NCI-H1436 (cell line): ENCODE data around the gene XPO4.
"Not testable (repeated sequence)": the region's sequence is repeated elsewhere in the genome, so short reads cannot be mapped to it uniquely, and the experiment has no call there.

Experiments
- DNase-seq: peaks from one replicate; lab custom pipeline; 2025; lab: John Stamatoyannopoulos, UW

XPO4 gene

DNA sequence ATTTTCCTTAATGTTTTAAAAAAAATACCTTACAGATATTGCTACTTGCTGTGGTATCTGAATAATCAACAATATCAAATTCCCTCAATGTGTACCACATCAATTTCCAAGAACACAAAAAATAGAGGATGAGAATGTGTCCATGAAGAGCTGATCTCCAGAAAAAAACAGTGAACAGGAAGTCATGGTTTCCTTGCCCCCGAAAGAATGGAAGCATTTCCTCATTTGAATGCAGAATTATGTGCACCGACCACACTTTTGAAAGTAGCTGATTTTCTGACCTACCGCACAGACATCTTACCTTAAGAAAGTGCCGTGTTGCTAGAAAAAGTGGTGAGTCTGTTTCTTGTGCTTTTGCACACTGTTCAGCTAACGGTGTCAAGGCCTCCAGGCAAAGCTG, 115.4 kb downstream of the XPO4 start:
- DNase-seq: no peak

DNA sequence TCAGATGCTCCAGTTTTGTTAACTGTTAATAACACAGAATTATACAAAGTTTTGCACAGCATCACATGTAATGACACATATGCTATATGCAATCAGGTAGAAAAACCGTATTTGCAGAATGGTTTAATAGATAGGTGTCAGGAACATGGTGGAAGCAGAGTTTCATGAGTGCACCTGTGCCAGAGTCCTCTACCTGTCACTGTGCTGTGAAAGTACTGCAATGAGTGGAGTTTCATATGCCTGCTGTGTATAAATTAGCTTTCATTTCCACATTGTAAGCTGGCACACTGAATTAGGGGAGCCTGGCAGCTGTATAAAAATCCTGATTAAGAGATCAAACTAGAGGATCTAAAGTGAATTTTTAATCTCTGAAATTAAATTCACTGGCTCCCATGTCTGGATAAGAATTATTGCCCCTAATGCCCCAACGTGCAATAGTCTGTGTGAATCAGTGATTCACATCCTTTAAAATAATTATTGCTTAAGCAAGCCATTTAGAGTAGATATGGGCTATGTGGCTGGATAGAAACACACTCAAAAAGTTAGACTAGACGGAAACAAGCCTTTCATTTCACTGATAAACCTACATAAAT, 120.3 kb downstream of the XPO4 start:
- DNase-seq: no peak

DNA sequence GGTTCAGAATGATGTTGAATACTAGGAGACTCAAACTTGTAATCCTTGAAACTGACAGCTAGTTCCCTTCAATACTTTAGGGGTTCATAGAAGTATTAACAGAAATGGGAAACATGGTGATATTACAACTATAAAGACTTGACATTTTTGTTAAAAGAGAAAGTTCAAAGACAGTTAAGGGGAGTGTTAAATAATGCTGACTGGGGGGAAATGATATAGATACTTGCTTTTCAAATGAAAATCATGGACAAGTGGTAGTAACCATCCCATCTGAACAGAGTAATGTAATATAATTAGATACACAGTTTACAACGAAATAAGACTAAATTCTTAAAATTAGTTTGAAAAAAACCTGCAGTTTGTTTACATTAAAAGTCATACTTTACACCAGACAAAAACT, 122.2 kb downstream of the XPO4 start:
- no peak for DNase-seq

- no peak for DNase-seq
These were observed 123.1 kb downstream of the XPO4 start for GRCh38 chr13:20779405-20779804.

DNA sequence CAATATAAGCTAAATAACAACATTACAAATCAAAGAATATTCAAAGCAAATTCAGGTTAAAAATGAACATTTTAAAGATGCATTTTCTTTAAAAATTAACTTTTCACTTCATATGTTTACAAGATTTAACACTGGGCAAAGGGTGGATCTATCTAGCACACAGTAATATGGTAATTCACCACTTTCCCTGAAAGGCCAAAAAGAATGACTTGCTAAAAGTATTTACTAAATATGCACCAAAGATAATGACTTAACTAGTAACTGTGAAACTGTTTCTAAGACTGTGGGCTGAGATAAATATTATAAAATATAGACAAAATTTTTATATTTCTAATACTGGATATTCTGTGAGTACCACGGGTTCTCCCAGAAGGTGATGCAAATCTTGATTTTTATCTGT, 124.2 kb downstream of the XPO4 start:
- no peak for DNase-seq

GRCh38 chr13:20776751-20777150, 125.8 kb downstream of the XPO4 start:
- DNase-seq: no peak

GRCh38 chr13:20775961-20776360, 126.6 kb downstream of the XPO4 start:
- no peak for DNase-seq

DNA sequence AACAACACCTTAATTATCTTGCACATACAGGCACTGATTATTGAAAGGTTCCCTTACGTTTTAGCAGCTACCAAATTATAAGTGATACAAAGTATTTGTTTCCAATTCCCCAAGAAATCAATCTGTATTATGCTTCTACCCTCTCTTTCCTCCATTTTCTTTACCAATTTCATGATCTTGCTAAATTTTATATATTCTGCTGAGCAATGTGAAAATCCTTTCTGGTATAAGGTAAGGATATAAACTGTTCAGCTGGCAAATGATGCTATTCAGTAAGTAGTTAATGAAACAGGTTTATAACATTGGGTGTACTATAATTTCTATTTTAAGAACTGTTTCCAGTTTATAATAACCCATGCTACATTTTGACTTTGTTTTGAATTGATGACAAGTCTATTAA, 127.8 kb downstream of the XPO4 start:
- DNase-seq: no peak

DNA sequence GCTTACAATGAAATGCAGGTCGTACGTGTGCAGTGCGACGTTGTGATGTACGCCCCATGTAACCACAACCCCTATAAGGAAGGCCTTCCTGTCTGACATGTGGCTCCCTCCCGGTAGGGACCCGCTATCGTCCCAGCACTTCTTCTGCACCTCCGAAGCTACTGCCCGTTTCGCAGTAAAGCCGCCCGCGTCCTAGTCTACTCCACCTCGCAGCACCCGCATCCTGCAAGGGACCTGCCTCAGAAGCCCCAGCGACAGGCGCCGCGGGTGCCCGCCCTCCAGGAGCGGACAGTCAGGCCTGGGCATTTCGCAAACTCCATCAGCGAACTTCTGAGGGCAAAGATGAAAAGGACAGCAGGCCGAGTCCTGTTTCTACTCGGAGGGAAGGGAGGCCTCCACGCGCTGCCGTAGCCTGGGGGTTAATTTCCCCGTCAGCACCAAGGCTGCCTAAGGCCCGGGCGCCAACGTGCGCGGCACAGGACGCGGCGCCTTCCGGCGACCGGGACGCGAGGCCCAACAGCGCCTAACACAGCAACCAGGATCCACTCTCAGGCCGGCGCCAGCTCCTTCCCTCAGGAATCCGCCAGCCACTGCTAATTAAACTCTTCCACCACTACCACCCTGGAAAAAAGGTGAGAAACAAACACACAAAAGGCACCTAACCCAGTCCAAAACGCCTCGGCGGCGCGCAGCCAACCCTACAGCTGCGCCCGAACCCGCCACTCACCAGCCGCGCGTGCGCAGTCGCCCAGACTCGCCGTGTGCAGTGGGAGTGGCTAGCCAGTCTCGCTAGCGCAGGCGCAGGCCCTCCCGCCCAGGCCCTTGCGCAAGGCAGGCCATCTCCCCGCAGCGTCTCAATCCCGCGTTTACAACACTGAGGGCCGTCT, 129.1 kb downstream of the XPO4 start, which contains the start of gene EEF1AKMT1:
EEF1AKMT1 (minus strand) TSS at position 768 of the 887 bp plus-strand sequence. CDS start 16,363 bp downstream, outside the sequence.
- DNase-seq: peak; percentile 57

DNA sequence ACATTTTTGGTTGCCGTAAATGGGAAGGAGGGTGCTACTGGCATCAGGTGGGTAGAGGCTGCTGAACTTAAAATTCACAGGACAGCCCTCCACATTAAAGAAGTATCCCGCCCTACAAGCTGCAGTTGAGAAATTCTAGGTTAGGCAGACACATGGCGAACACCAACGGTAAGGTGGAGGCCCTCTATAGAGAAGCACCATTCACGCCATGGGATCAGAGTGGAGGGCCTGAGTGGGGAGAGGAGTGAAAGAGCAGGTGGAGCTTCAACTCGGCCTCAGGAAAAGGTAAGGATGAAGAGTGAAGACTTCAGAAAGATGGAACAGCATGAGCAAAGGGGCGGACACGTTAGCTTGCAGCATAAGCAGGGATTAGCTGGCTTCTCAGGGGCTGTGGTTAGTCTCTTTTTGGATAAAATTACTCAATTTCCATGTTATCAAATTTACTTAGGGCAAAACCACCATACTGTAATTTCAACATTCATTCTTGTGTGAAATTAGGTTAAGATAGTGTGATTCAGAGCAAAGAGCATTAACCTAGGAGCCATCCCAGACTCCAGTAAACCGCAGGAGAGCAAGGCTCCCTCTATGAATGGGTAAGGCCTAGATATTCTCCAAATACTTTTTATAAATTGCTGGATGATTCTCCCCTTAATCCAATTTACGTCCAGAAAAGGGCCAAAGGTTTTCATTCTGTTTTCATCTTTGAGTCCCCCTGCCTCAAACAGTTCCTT, 130.0 kb downstream of the XPO4 start:
- no peak for DNase-seq

DNA sequence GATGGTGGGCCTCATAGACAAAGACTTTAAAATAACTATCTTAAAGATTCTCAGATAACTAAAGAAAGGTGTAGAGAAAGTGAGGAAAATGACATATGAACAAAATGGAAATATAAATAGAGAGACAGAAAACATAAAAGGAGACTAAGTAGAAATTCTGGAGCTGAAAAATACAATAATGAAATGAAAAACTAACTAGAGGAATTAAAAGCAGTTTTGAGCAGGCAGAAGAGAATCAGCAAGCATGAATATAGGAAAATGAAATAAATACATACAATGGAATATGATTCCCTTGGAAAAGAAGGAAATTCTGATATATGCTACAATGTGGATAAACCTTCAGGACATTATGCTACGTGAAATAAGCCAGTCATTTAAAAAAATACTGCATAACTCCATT, 132.7 kb downstream of the XPO4 start:
- DNase-seq: no peak

DNA sequence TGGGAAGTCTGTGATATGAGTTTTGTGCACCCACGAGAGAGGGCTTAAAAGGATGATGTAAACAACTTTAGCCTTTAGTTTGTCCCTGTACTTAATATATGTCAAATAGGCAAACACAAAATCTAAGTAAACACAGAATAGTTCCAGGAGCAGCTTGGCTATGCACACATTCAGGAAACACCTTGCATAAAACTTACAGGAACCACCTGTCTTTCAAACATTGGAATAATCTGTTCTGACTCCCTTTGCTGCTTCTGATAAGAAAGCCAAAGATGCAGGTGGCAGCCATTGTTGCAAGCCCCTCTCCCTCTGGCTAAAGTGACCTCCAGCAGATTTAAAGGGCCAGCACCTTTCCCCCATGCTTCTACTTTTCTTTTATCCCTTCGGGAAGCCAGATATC, 133.5 kb downstream of the XPO4 start:
- DNase-seq: no peak

- no peak for DNase-seq
These were observed 135.1 kb downstream of the XPO4 start for GRCh38 chr13:20767309-20767943.

DNA sequence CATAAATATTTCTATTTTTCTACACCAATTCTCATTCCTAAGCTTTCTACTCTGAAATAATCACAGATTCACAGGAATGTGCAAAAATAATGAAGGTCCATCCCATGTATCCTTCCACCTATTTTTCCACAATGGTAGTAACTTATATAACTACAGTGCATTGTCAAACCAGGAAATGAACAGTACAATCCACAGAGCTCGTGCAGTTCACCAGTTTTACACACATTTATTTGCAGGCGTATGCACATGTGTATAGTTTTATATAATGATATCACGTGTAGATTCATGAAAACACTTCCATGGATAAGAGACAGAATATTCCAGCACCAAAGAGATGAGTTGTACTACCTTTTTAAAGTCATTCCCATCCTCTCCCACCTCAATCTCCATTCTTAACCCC, 141.7 kb downstream of the XPO4 start:
- no peak for DNase-seq

DNA sequence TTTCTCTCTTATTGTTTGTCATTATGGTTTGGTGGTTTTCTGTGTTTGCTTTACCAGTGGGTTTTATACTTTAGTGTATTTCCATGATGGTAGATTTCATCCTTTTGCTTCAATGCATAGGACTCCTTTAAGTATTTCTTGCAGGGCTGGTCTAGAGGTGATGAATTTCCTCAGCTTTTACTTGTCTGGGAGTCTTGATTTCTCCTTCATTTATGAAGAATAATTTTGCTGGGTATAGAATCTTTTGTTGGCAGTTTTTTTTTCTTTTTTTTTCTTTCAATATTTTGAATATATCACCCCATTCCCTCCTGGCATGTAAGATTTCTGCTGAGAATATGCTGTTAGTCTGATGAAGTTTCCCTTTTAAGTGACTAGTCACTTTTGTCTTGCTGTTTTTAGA, 148.5 kb downstream of the XPO4 start:
- no peak for DNase-seq

- DNase-seq: no peak
These were observed 153.2 kb downstream of the XPO4 start for GRCh38 chr13:20749377-20749776.

DNA sequence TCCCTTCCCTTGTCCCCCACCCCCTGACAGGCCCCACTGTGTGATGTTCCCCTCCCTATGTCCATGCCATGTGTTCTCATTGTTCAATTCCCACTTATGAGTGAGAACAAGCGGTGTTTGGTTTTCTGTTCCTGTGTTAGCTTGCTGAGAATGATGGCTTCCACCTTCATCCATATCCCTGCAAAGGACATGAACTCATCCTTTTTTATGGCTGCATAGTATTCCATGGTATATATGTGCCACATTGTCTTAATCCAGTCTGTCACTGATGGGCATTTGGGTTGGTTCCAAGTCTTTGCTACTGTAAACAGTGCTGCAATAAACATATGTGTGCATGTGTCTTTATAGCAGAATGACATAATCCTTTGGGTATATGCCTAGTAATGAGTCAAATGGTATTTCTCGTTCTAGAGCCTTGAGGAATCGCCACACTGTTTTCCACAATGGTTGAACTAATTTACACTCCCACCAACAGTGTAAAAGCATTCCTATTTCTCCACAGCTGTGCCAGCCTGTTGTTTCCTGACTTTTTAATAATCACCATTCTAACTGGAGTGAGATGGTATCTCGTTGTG, 158.6 kb downstream of the XPO4 start:
- DNase-seq: not testable (repeated sequence)

- no peak for DNase-seq
These were observed 162.5 kb downstream of the XPO4 start for GRCh38 chr13:20740021-20740420.

GRCh38 chr13:20738616-20739015, 163.9 kb downstream of the XPO4 start:
- no peak for DNase-seq

DNA sequence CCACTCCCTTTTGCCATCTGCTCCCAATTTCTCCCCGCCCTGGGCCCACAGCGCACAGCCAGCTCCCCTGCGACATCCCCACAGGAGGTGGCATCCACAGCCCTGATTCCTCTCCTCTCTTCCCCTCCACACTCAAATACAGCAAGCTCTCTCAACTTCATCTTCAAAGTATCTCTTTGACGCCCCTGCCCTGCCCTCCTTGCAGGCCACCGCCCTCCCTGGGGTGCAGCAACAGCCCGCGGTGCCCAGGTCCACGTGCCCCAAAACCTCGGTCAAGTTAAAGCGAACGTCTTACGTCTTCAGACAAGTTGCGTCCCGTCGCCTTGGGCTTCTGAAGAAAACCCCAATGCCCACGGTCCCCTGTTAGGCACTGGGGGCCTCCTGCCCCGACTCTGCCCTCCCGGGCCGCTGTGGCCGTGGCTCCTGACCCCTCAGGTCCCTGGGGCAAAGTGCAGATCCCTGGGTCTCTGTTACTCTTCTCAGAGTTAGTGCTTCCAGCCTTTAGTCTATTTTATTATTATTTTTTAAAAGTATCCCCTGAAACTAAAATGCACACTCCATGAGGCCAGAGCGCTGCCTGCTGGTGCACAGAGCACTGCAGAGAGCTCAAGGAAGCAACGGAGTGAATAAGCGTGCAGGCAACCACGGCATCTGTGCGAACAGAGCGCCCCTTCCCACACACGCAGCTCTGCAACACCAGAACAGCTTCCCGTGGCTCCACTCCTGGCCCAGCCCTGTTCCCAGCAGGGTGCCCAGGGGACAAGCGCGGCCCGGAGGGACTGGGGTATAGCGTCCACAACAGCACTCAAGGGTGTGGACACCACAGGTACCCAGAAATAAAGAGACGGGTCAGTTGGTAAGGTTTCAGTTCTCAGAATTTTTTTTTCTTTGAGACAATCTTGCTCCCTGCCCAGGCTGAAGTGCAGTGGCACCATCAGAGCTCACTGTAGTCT, 172.6 kb downstream of the XPO4 start:
- no peak for DNase-seq
